Measurements from ENCODE around the gene RNU11.
"Not testable (repeated sequence)": the region's sequence is repeated elsewhere in the genome, so short reads cannot be mapped to it uniquely, and the experiment has no call there.

RNU11 gene

GRCh38 chr1:28648474-28649198 lies at the start of gene RNU11:
TSS of gene RNU11 (plus strand) at chr1:28648600.
- DNase-seq (ENCODE audit: low read depth): peak; percentile 71

- DNase-seq (ENCODE audit: low read depth): no peak
Observed at GRCh38 chr1:28601696-28602095, 46.7 kb upstream of the RNU11 start.

- no peak for DNase-seq (ENCODE audit: low read depth)
Observed at GRCh38 chr1:28602536-28603439, 45.6 kb upstream of the RNU11 start.

GRCh38 chr1:28604411-28604810 lies 44.0 kb upstream of the RNU11 start:
- no peak for DNase-seq (ENCODE audit: low read depth)

GRCh38 chr1:28604962-28605361 lies 43.4 kb upstream of the RNU11 start:
- no peak for DNase-seq (ENCODE audit: low read depth)

GRCh38 chr1:28606771-28607170 lies 41.6 kb upstream of the RNU11 start:
- DNase-seq (ENCODE audit: low read depth): no peak

- no peak for DNase-seq (ENCODE audit: low read depth)
Observed at GRCh38 chr1:28613175-28613574, 35.2 kb upstream of the RNU11 start.

GRCh38 chr1:28631713-28632112 lies 16.7 kb upstream of the RNU11 start:
- DNase-seq (ENCODE audit: low read depth): no peak

GRCh38 chr1:28632560-28632959 lies 15.8 kb upstream of the RNU11 start:
- no peak for DNase-seq (ENCODE audit: low read depth)

- DNase-seq (ENCODE audit: low read depth): no peak
Observed at GRCh38 chr1:28640766-28641165, 7.6 kb upstream of the RNU11 start.

- DNase-seq (ENCODE audit: low read depth): no peak
Observed at GRCh38 chr1:28642056-28642846, 6.1 kb upstream of the RNU11 start.

GRCh38 chr1:28642847-28643635 lies 5.4 kb upstream of the RNU11 start, which contains the start of gene TAF12:
TSS of gene TAF12 (minus strand) at chr1:28643067. CDS start at chr1:28622081, 20,986 bp downstream.
- peak; percentile 86 for DNase-seq (ENCODE audit: low read depth)

GRCh38 chr1:28644494-28644893 lies 3.9 kb upstream of the RNU11 start:
- DNase-seq (ENCODE audit: low read depth): no peak

- DNase-seq (ENCODE audit: low read depth): not testable (repeated sequence)
Observed at GRCh38 chr1:28645406-28645805, 3.0 kb upstream of the RNU11 start.

- no peak for DNase-seq (ENCODE audit: low read depth)
Observed at GRCh38 chr1:28646040-28646439, 2.4 kb upstream of the RNU11 start.

- peak; percentile 85 for DNase-seq (ENCODE audit: low read depth)
Observed at GRCh38 chr1:28648008-28648473, 359 bp upstream of the RNU11 start.

- DNase-seq (ENCODE audit: low read depth): not testable (repeated sequence)
Observed at GRCh38 chr1:28653063-28653462, 4.7 kb downstream of the RNU11 start.

- not testable (repeated sequence) for DNase-seq (ENCODE audit: low read depth)
Observed at GRCh38 chr1:28653870-28654269, 5.5 kb downstream of the RNU11 start.

- not testable (repeated sequence) for DNase-seq (ENCODE audit: low read depth)
Observed at GRCh38 chr1:28655448-28656311, 7.3 kb downstream of the RNU11 start.

- no peak for DNase-seq (ENCODE audit: low read depth)
Observed at GRCh38 chr1:28656335-28656734, 7.9 kb downstream of the RNU11 start.

All from T-helper 22 cell (primary cell).